PC-3 (cell line): ENCODE results near the gene PHRF1. TPM values are rescaled to one million over a fixed set of nuclear protein-coding genes. Genes with fewer than 3 reads are reported as not detected.

Experiments used
- ATAC-seq: fragments of 200-7000 bp; cut with Tn5 transposase; 2 replicates; pipeline ENCODE4 v1.9.1; 2020; ENCODE audit warnings: mild to moderate bottlenecking, moderate library complexity
- BruUV-seq: library from RNA; stranded (reverse); fragments of 400-500 nt; replicated peaks from 2 replicates; lab custom pipeline; 2021; lab: Mats Ljungman, UMichigan
- CTCF ChIA-PET: fragments of 300-600 bp; sonication (Branson Sonifier 250); formaldehyde crosslinking; loops from one replicate; lab custom pipeline; 2022; ENCODE audit warnings: antibody characterized with exemption; lab: Charles Lee
- POLR2A ChIA-PET: fragments of 300-600 bp; sonication (Branson Sonifier 250); formaldehyde crosslinking; loops from one replicate; lab custom pipeline; 2022; ENCODE audit warnings: antibody characterized with exemption; ENCODE audit not compliant: unreplicated experiment; lab: Charles Lee
- DNase-seq: peaks from one replicate; pipeline ENCODE4 v3.0.0-alpha.2; 2015
- H2AFZ ChIP-seq: fragments of 300-600 bp; sonication (generic); 2 replicates; pipeline ENCODE4 v1.6.0; 2016; ENCODE audit warnings: antibody characterized with exemption, low read length
- H3F3A ChIP-seq: fragments of 300-600 bp; sonication (generic); one replicate; pipeline ENCODE4 v1.6.0; 2017; ENCODE audit warnings: antibody characterized with exemption, low read length, control low read depth, mild to moderate bottlenecking; ENCODE audit not compliant: unreplicated experiment
- H3K27ac ChIP-seq: fragments of 300-600 bp; sonication (generic); 2 replicates; pipeline ENCODE4 v1.5.1; 2016; ENCODE audit warnings: mild to moderate bottlenecking, low read length
- H3K27me3 ChIP-seq: fragments of 300-600 bp; sonication (generic); 2 replicates; pipeline ENCODE4 v1.6.1; 2016; ENCODE audit warnings: low read length, mixed read lengths
- H3K36me3 ChIP-seq: fragments of 300-600 bp; sonication (generic); 2 replicates; pipeline ENCODE4 v1.6.1; 2016; ENCODE audit warnings: low read depth, mixed run types, low read length, mixed read lengths
- H3K4me1 ChIP-seq: fragments of 300-600 bp; sonication (generic); 2 replicates; pipeline ENCODE4 v1.5.1; 2016; ENCODE audit warnings: low read length; ENCODE audit not compliant: insufficient read depth
- H3K4me2 ChIP-seq: fragments of 300-600 bp; sonication (generic); 2 replicates; pipeline ENCODE4 v1.6.0; 2016; ENCODE audit warnings: low read length
- H3K4me3 ChIP-seq: fragments of 300-600 bp; sonication (generic); 2 replicates; pipeline ENCODE4 v1.5.1; 2016; ENCODE audit warnings: mild to moderate bottlenecking, low read length, mixed read lengths
- H3K79me2 ChIP-seq: fragments of 300-600 bp; sonication (generic); 2 replicates; pipeline ENCODE4 v1.6.1; 2017; ENCODE audit warnings: low read length, mixed read lengths
- H3K9ac ChIP-seq: fragments of 300-600 bp; sonication (generic); 2 replicates; pipeline ENCODE4 v1.6.0; 2016; ENCODE audit warnings: mild to moderate bottlenecking, low read length
- H3K9me2 ChIP-seq: fragments of 300-600 bp; sonication (generic); replicated peaks from 2 replicates; pipeline ENCODE4 v1.6.1; 2016; ENCODE audit warnings: mixed run types, low read length, mixed read lengths
- H3K9me3 ChIP-seq: fragments of 300-600 bp; sonication (generic); 2 replicates; pipeline ENCODE4 v1.6.1; 2016; ENCODE audit warnings: low read length, mixed read lengths
- H4K20me1 ChIP-seq: fragments of 300-600 bp; sonication (generic); 2 replicates; pipeline ENCODE4 v1.6.1; 2016; ENCODE audit warnings: low read length, mixed read lengths
- EZH2 ChIP-seq: fragments of 300-600 bp; sonication (generic); IDR thresholded peaks from one replicate; pipeline ENCODE4 v1.6.1; 2017; ENCODE audit warnings: antibody characterized with exemption, mild to moderate bottlenecking, low read length; ENCODE audit not compliant: unreplicated experiment
- EZH2phosphoT487 ChIP-seq: fragments of 300-600 bp; sonication (generic); IDR thresholded peaks from 2 replicates; pipeline ENCODE4 v1.6.1; 2018; ENCODE audit warnings: mild to moderate bottlenecking, antibody characterized with exemption, low read length, borderline replicate concordance
- intact Hi-C: fragments of 100-400 bp; cut with micrococcal nuclease; formaldehyde crosslinking; loops from 2 replicates; pipeline ENCODE4 v1.9.0; 2023
- total RNA-seq: library from RNA; depleted of rRNA; stranded (reverse); fragments of >200 nt; gene quantifications from 2 replicates; pipeline ENCODE4 v1.2.3, GENCODE V29; 2014
- TF ChIP-seq, protein P1 (sequence below): fragments of 300-600 bp; sonication (generic); conservative IDR thresholded peaks from 2 replicates; pipeline ENCODE4 v1.5.1; 2017; ENCODE audit warnings: antibody characterized with exemption, low read depth, mild to moderate bottlenecking, low read length

PHRF1 gene
- total RNA-seq, 1 experiment from 2014 or later, result 41.4 TPM

DNA sequence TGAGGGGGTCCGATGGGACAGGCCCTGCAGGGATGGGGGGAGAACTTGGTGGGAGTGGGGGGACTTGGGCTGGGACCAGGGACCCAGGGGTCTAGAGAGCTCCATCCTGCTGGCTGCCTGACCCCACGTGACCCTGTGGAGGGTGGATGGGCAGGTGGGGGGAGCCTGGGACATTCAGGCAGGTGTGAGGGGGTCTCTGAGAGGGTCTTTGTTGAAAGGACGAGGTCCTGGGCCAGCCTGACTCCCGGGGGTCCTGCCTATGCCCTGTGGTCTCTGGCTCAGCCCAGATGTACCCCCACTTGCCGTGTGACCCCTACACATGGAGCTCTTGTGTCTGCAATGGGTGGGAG is 31.5 kb upstream of the PHRF1 start:
- Histone ChIP-seq H3K36me3 (no peaks in the 10 kb centered on the region), H3K4me3 (no peak overlapping the region), H3K4me2 (no peak overlapping the region), H3F3A (no peaks in the 10 kb centered on the region), H3K27ac (no peak overlapping the region), H2AFZ (no peak overlapping the region), H3K27me3 (no peaks in the 10 kb centered on the region), H3K9ac (no peak overlapping the region), H3K9me3 (no peaks in the 10 kb centered on the region), H4K20me1 (no peaks in the 10 kb centered on the region), H3K4me1 (no peaks in the 10 kb centered on the region), H3K9me2 (no peaks in the 10 kb centered on the region), H3K79me2 (no peaks in the 10 kb centered on the region)
- ChIA-PET POLR2A (interaction anchor here (0.5 kb wide), 1 partner anchor 31 kb away, joined by 4 read pairs; no protein-coding TSS in a partner anchor), CTCF (no interaction called here)
- no TSS peak for BruUV-seq
- intact Hi-C loops, result no loop called here
- no peak for ATAC-seq
- no peak for DNase-seq
- no peak for TF ChIP-seq EZH2phosphoT487
- TF ChIP-seq, protein P1, sequence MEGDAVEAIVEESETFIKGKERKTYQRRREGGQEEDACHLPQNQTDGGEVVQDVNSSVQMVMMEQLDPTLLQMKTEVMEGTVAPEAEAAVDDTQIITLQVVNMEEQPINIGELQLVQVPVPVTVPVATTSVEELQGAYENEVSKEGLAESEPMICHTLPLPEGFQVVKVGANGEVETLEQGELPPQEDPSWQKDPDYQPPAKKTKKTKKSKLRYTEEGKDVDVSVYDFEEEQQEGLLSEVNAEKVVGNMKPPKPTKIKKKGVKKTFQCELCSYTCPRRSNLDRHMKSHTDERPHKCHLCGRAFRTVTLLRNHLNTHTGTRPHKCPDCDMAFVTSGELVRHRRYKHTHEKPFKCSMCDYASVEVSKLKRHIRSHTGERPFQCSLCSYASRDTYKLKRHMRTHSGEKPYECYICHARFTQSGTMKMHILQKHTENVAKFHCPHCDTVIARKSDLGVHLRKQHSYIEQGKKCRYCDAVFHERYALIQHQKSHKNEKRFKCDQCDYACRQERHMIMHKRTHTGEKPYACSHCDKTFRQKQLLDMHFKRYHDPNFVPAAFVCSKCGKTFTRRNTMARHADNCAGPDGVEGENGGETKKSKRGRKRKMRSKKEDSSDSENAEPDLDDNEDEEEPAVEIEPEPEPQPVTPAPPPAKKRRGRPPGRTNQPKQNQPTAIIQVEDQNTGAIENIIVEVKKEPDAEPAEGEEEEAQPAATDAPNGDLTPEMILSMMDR, result no peak
- no peak for TF ChIP-seq EZH2

DNA sequence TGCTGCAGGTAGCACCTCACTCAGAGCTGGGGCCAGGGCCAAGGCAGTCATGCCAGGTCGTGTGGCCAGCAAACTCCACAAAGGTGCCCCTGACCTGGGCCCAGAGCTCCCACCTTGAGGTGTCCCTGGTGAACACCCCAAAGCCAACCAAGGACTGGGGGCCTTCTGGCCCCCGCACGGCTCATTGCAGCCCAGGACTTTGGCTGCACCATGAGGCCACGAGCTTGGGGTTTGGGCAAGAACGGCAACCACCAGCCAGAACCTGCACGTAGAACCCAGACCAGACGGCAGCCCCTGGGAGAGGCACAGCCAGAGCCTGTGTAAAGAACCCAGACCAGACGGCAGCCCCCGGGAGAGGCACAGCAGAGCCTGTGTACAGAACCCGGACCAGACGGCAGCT is 31.1 kb upstream of the PHRF1 start:
- H3K9me2 ChIP-seq, result no peaks in the 10 kb centered on the region
- no peaks in the 10 kb centered on the region for H3K36me3 ChIP-seq
- H4K20me1 ChIP-seq, result no peaks in the 10 kb centered on the region
- intact Hi-C loops, result no loop called here
- ATAC-seq, result no peak
- no TSS peak for BruUV-seq
- no peak for DNase-seq
- no peaks in the 10 kb centered on the region for H3F3A ChIP-seq
- H3K9me3 ChIP-seq, result no peaks in the 10 kb centered on the region
- TF ChIP-seq EZH2, result no peak
- TF ChIP-seq EZH2phosphoT487, result no peak
- TF ChIP-seq, protein P1, result no peak
- no peak overlapping the region for H2AFZ ChIP-seq
- H3K4me2 ChIP-seq, result no peak overlapping the region
- no peaks in the 10 kb centered on the region for H3K79me2 ChIP-seq
- no peaks in the 10 kb centered on the region for H3K4me1 ChIP-seq
- H3K9ac ChIP-seq, result no peak overlapping the region
- ChIA-PET CTCF (no interaction called here), POLR2A (interaction anchor here (0.5 kb wide), 1 partner anchor 30 kb away, joined by 4 read pairs; no protein-coding TSS in a partner anchor)
- H3K27me3 ChIP-seq, result no peaks in the 10 kb centered on the region
- no peak overlapping the region for H3K27ac ChIP-seq
- H3K4me3 ChIP-seq, result no peak overlapping the region

DNA sequence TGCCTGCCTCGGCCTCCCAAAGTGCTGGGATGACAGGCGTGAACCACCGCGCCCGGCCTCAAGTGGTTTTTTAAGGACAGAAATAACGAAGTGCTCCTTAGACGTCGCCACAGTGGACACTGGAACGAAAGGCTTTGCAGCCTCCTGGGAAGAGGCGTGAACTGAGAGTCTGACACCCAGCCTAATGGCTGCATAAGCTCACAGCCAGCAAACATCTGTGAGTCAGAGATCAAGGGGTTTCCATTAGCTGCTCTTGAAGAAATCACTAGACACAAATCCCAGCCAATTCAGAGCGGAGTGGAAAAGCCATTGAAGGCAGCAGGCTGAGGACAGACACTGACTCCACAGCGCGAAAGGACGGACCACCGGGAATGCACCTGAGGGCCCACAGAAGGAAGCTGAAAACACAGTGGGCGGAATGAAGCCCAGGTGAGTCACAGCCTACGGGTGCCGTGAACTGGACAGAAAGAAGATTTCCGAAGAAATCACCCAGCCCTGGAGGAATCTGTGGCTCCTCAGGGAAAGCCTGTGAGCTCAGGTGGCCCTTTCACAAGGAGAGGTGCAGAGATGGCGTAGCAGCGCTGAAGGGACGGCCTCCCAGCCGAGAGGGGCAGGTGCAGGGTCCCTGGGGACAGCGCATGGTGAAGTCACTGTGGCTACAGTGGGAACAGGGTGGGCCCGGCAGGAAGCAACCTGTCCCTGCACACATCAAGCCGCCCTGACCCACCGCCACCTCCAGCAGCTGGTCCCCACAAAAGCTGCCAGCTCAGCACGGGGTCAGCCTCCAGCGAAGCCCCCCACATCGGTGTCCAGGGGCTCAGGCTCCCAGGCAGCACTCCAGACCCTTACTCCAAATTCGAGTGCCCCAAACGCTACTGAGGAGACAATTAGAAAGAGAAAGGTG is 27.3 kb upstream of the PHRF1 start:
- no peak for DNase-seq
- H4K20me1 ChIP-seq, result no peaks in the 10 kb centered on the region
- H3K79me2 ChIP-seq, result no peaks in the 10 kb centered on the region
- H2AFZ ChIP-seq, result no peak overlapping the region
- H3K27me3 ChIP-seq, result no peaks in the 10 kb centered on the region
- ATAC-seq, result no peak
- TF ChIP-seq EZH2 (no peak), EZH2phosphoT487 (no peak)
- TF ChIP-seq, protein P1, result no peak
- H3K36me3 ChIP-seq, result no peaks in the 10 kb centered on the region
- BruUV-seq, result no TSS peak
- no peak overlapping the region for H3K4me3 ChIP-seq
- H3K4me1 ChIP-seq, result no peaks in the 10 kb centered on the region
- no peak overlapping the region for H3K27ac ChIP-seq
- CTCF ChIA-PET, result no interaction called here
- POLR2A ChIA-PET, result no interaction called here
- no peaks in the 10 kb centered on the region for H3F3A ChIP-seq
- H3K9ac ChIP-seq, result no peak overlapping the region
- no peaks in the 10 kb centered on the region for H3K9me2 ChIP-seq
- H3K9me3 ChIP-seq, result no peaks in the 10 kb centered on the region
- no peak overlapping the region for H3K4me2 ChIP-seq
- intact Hi-C loops, result no loop called here
